Brain microvascular endothelial cell (primary cell): ENCODE measurements around the gene RARRES1.
A peak's percentile ranks its signal among the peaks of the same experiment; 100 is the strongest.

Source experiments
- DNase-seq: peaks from one replicate; pipeline ENCODE4 v3.0.0-alpha.2; 2020
- H3K27ac ChIP-seq: fragments of 250-450 bp; sonication (Bioruptor Pico); 2 replicates; pipeline ENCODE4 v1.5.1; 2020; ENCODE audit warnings: mild to moderate bottlenecking, moderate library complexity
- H3K27me3 ChIP-seq: fragments of 250-450 bp; sonication (Bioruptor Pico); replicated peaks from 2 replicates; pipeline ENCODE4 v1.5.1; 2020; ENCODE audit warnings: mild to moderate bottlenecking
- H3K36me3 ChIP-seq: fragments of 250-450 bp; sonication (Bioruptor Pico); replicated peaks from 2 replicates; pipeline ENCODE4 v1.5.1; 2020; ENCODE audit warnings: mild to moderate bottlenecking
- H3K4me3 ChIP-seq: 2 replicates; pipeline ENCODE4 v1.5.1; 2011; ENCODE audit warnings: low read depth, mild to moderate bottlenecking, control low read depth, low read length, moderate library complexity
- in situ Hi-C: cut with HindIII; loops from 2 replicates; pipeline ENCODE4 v1.10.0; 2017; ENCODE audit warnings: low sequenced_read_pairs, low pct_ligation_motif_present
- TF ChIP-seq, protein P1 (sequence below): IDR thresholded peaks from 2 replicates; pipeline ENCODE4 v1.5.1; 2011; ENCODE audit warnings: low read depth, mild to moderate bottlenecking, moderate library complexity, low read length, control low read depth, inconsistent platforms; ENCODE audit errors: missing control alignments

RARRES1 gene, protein sequence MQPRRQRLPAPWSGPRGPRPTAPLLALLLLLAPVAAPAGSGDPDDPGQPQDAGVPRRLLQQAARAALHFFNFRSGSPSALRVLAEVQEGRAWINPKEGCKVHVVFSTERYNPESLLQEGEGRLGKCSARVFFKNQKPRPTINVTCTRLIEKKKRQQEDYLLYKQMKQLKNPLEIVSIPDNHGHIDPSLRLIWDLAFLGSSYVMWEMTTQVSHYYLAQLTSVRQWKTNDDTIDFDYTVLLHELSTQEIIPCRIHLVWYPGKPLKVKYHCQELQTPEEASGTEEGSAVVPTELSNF

DNA sequence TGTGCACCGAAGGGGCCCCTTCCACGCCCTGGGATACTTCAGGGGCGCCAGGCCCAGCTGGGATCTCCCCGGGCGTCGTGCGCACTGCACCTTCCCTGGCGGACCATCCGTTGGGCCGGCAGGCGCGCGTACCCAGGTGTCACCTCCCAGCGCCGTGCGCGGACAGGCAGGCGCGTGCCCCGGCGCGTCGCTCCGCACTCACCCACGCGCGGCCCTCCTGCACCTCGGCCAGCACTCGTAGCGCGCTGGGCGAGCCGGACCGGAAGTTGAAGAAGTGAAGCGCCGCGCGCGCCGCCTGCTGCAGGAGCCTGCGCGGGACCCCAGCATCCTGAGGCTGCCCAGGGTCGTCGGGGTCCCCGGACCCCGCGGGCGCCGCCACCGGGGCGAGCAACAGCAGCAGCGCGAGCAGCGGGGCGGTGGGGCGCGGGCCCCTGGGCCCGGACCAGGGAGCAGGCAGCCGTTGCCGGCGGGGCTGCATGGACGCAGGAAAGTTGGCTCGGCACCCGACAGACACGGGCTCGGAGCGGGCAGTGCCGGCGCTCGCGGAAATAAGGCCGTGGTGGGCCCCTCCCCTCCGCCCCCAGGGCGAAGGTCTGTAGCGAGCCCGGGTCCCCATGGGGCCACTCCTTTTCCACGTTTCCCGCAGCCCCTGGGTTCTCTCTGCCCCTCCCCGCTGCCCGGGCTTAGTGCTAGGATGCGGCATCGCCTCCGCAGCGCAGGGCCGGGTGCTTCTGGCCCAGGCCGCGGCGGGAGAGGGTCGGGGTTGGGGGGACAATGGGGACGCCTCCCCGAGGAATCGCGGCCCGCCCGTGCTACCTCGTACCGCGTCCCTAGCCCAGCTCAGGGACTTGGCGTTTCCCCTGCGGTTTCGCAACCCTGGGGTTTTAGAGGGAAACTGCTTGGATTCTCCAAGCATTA is at the start of gene RARRES1:
Gene RARRES1, minus strand, starts transcription at position 520 of the 918 bp plus-strand sequence. Its CDS starts 42 bp downstream, at position 478.
- peak within 1 kb of the TSS; percentile 57 for H3K27ac ChIP-seq
- in situ Hi-C loops: no loop called here
- TF ChIP-seq, protein P1, sequence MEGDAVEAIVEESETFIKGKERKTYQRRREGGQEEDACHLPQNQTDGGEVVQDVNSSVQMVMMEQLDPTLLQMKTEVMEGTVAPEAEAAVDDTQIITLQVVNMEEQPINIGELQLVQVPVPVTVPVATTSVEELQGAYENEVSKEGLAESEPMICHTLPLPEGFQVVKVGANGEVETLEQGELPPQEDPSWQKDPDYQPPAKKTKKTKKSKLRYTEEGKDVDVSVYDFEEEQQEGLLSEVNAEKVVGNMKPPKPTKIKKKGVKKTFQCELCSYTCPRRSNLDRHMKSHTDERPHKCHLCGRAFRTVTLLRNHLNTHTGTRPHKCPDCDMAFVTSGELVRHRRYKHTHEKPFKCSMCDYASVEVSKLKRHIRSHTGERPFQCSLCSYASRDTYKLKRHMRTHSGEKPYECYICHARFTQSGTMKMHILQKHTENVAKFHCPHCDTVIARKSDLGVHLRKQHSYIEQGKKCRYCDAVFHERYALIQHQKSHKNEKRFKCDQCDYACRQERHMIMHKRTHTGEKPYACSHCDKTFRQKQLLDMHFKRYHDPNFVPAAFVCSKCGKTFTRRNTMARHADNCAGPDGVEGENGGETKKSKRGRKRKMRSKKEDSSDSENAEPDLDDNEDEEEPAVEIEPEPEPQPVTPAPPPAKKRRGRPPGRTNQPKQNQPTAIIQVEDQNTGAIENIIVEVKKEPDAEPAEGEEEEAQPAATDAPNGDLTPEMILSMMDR: no peak
- H3K36me3 ChIP-seq: peaks cover 3% of the 10 kb centered on the region
- DNase-seq: peak; percentile 39
- H3K27me3 ChIP-seq: no peaks in the 10 kb centered on the region
- H3K4me3 ChIP-seq: peak within 1 kb of the TSS; percentile 64

DNA sequence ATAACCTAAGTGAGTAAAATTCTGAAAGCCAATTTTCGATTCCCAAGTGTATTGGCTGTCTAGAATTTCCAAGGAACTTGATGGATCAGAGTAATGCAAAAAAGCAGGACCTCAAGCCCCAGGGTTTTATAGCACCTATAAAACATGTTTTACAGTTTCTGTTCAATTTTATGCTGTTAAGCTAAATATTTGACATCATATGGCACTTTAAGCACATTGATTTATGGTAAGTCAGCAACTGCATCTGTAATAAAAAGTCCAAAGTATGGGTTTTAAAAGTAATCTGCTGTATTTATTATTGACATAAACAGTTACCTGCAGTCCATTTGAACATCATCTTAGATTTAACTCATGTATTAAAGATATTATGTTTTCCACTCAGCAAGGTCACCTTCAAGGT is 49.6 kb upstream of the RARRES1 start:
- TF ChIP-seq, protein P1: no peak
- DNase-seq: no peak
- in situ Hi-C loops: loop anchor here (10.0 kb wide), 1 partner anchor 127 kb away; no protein-coding TSS in a partner anchor

DNA sequence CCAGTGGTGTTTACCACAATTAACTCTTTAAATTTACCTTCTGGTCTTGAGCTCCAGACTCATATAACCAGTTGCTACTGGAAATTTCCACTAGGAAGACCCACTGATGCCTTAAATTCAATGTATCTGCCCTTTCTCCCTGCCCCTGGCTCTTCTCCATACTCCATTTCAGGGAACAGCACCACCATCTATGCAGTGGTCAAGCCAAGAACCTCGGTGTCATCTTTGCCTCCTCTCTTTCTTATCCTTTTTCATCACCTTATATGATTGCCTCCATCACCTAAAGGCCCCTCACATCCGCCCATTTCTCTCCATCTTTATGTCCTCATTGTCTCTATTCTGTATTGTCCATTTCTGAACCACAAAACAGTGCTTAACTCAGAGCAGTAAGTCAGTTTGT is 48.9 kb upstream of the RARRES1 start:
- TF ChIP-seq, protein P1: peak; percentile 34
- no peak overlapping the region for H3K4me3 ChIP-seq
- H3K27ac ChIP-seq: no peak overlapping the region
- DNase-seq: no peak
- no peaks in the 10 kb centered on the region for H3K36me3 ChIP-seq
- H3K27me3 ChIP-seq: no peaks in the 10 kb centered on the region
- in situ Hi-C loops: loop anchor here (10.0 kb wide), 1 partner anchor 126 kb away; no protein-coding TSS in a partner anchor

More for the DNA sequence above, 49.6 kb upstream of the RARRES1 start:
- H3K27ac ChIP-seq: no peak overlapping the region
- no peak overlapping the region for H3K4me3 ChIP-seq
- H3K36me3 ChIP-seq: no peaks in the 10 kb centered on the region
- no peaks in the 10 kb centered on the region for H3K27me3 ChIP-seq

DNA sequence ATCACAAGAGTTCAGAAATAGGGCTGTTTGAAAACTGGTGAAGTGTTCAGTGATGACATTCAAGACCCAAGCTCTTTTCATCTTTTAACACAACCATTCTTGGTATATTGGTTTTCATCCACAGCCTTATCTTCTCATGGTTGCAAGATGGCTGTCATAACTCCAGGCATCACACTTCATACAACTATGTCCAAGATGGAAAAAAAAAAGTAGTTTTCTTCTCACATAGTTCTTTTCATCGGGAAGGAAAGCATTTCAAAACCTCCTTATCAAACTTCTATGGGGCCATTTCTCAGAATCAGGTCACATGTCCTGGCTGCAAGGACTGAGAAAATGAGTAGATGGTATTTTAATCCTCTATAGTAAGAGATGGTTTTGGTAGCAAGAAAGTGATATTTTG is 48.5 kb upstream of the RARRES1 start:
- Histone ChIP-seq H3K27ac (no peak overlapping the region), H3K4me3 (no peak overlapping the region), H3K36me3 (no peaks in the 10 kb centered on the region), H3K27me3 (no peaks in the 10 kb centered on the region)
- DNase-seq: no peak
- in situ Hi-C loops: loop anchor here (10.0 kb wide), 1 partner anchor 126 kb away; no protein-coding TSS in a partner anchor
- TF ChIP-seq, protein P1: no peak

DNA sequence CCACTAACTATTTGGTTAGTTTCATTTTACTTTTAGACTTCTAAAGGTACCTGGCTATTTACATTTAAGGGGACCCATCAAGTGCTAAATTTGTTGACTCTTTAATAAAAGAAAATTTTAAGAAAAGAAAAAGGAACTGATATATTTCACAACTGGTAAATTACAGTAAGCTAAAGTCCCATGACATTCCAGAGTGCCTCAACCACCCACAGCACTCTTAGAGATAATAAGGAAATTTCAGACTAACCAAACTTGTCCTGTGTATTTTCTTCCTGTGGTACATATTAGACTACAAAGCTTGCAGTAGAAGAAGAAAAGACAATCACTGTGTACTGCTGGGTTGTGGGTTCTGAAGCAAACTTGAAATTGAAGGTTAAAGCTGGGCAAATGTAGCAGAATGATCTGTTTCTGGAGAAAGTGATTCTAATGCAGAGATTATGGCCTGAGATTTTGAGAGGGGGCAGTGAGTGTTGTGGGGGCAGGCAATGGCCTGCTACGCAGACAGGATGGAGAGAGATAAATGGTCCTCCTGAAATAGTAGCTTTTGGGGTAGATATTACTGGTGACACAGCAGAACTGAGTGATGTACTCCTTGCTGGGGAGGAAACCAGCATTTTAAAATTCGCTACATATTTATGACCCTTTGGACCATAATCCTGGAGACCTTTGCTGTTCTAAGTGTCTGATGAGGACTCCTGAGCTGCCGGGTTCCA is 45.1 kb upstream of the RARRES1 start:
- Histone ChIP-seq H3K4me3 (no peak overlapping the region), H3K27ac (no peak overlapping the region), H3K36me3 (no peaks in the 10 kb centered on the region), H3K27me3 (no peaks in the 10 kb centered on the region)
- no peak for DNase-seq
- TF ChIP-seq, protein P1: no peak
- in situ Hi-C loops: no loop called here
